NCI-H2171 (cell line): ENCODE results near the gene SELL.
"Not testable (repeated sequence)": the region's sequence is repeated elsewhere in the genome, so short reads cannot be mapped to it uniquely, and the experiment has no call there.

ENCODE experiments used
- DNase-seq: peaks from one replicate; lab custom pipeline; 2025; lab: John Stamatoyannopoulos, UW

The SELL gene

GRCh38 chr1:169711469-169712308, at the start of gene SELL:
Gene SELL, minus strand, starts transcription at chr1:169711620. Its CDS starts 122 bp downstream, at chr1:169711498.
- peak; percentile 5 for DNase-seq

- DNase-seq: no peak
These were observed 47.6 kb upstream of the SELL start for GRCh38 chr1:169759038-169759437.

- DNase-seq: no peak
These were observed 42.1 kb upstream of the SELL start for GRCh38 chr1:169753549-169753948.

GRCh38 chr1:169750041-169750440, 38.6 kb upstream of the SELL start:
- DNase-seq: no peak

GRCh38 chr1:169746550-169746949, 35.1 kb upstream of the SELL start:
- DNase-seq: no peak

GRCh38 chr1:169745015-169745861, 33.8 kb upstream of the SELL start:
- no peak for DNase-seq

- no peak for DNase-seq
These were observed 30.4 kb upstream of the SELL start for GRCh38 chr1:169741666-169742394.

- no peak for DNase-seq
These were observed 28.6 kb upstream of the SELL start for GRCh38 chr1:169739980-169740379.

GRCh38 chr1:169733924-169734323, 22.5 kb upstream of the SELL start, which contains the start of gene SELE:
Gene SELE, minus strand, starts transcription at chr1:169734079. Its CDS starts 467 bp downstream, at chr1:169733612.
- DNase-seq: no peak

GRCh38 chr1:169731446-169731845, 20.0 kb upstream of the SELL start:
- DNase-seq: no peak

GRCh38 chr1:169729991-169730390, 18.6 kb upstream of the SELL start:
- no peak for DNase-seq

- DNase-seq: no peak
These were observed 15.9 kb upstream of the SELL start for GRCh38 chr1:169727307-169727706.

- DNase-seq: no peak
These were observed 15.4 kb upstream of the SELL start for GRCh38 chr1:169726851-169727250.

- no peak for DNase-seq
These were observed 14.5 kb upstream of the SELL start for GRCh38 chr1:169725930-169726329.

GRCh38 chr1:169724168-169724567, 12.7 kb upstream of the SELL start:
- no peak for DNase-seq

GRCh38 chr1:169723763-169724162, 12.3 kb upstream of the SELL start:
- DNase-seq: no peak

GRCh38 chr1:169722779-169723178, 11.4 kb upstream of the SELL start:
- no peak for DNase-seq

- DNase-seq: not testable (repeated sequence)
These were observed 3.7 kb upstream of the SELL start for GRCh38 chr1:169715100-169715499.

GRCh38 chr1:169713090-169713489, 1.7 kb upstream of the SELL start:
- DNase-seq: not testable (repeated sequence)

GRCh38 chr1:169712309-169712631, 850 bp upstream of the SELL start:
- DNase-seq: no peak

GRCh38 chr1:169708647-169709046, 2.8 kb downstream of the SELL start:
- DNase-seq: no peak

GRCh38 chr1:169707912-169708604, 3.4 kb downstream of the SELL start:
- DNase-seq: no peak
